HepG2 (cell line): ENCODE data around the gene NACC2. TPM values are rescaled to one million over a fixed set of nuclear protein-coding genes. Genes with fewer than 3 reads are reported as not detected.

Experiments
- HOXA3 ChIP-seq: sonication (generic); formaldehyde crosslinking; IDR thresholded peaks from 2 replicates; pipeline ENCODE4 v1.5.0; 2020; ENCODE audit warnings: missing genetic modification reagents
- KMT2B ChIP-seq: IDR thresholded peaks from 2 replicates; pipeline ENCODE4 v1.6.1; 2016; ENCODE audit warnings: missing genetic modification reagents, missing compliant biosample characterization
- SAP130 ChIP-seq: IDR thresholded peaks from 2 replicates; pipeline ENCODE4 v1.6.1; 2016; ENCODE audit warnings: low read depth
- SRY ChIP-seq: sonication (generic); formaldehyde crosslinking; IDR thresholded peaks from 2 replicates; pipeline ENCODE4 v1.8.0; 2022; ENCODE audit warnings: mild to moderate bottlenecking, missing genetic modification reagents
- THRA ChIP-seq: sonication (generic); formaldehyde crosslinking; IDR thresholded peaks from 2 replicates; pipeline ENCODE4 v1.4.0; 2020; ENCODE audit warnings: missing genetic modification reagents, borderline replicate concordance
- ZBTB2 ChIP-seq: sonication (generic); formaldehyde crosslinking; IDR thresholded peaks from 2 replicates; pipeline ENCODE4 v1.8.0; 2022; ENCODE audit warnings: low read depth, missing genetic modification reagents
- ZBTB33 ChIP-seq: sonication (generic); formaldehyde crosslinking; IDR thresholded peaks from 2 replicates; pipeline ENCODE4 v1.4.0; 2020; ENCODE audit warnings: missing genetic modification reagents
- ZFP90 ChIP-seq: sonication (generic); formaldehyde crosslinking; IDR thresholded peaks from 2 replicates; pipeline ENCODE4 v1.8.0; 2022; ENCODE audit warnings: missing genetic modification reagents, mild to moderate bottlenecking, inconsistent platforms, borderline replicate concordance
- ZNF543 ChIP-seq: sonication (generic); formaldehyde crosslinking; IDR thresholded peaks from 2 replicates; pipeline ENCODE4 v1.4.0; 2020; ENCODE audit warnings: mild to moderate bottlenecking, missing genetic modification reagents
- ZNF558 ChIP-seq: sonication (generic); formaldehyde crosslinking; IDR thresholded peaks from 2 replicates; pipeline ENCODE4 v1.9.0; 2022; ENCODE audit warnings: mild to moderate bottlenecking, missing genetic modification reagents, borderline replicate concordance
- ZNF577 ChIP-seq: sonication (generic); formaldehyde crosslinking; IDR thresholded peaks from 2 replicates; pipeline ENCODE4 v1.4.0; 2020; ENCODE audit warnings: mild to moderate bottlenecking, low read depth, missing genetic modification reagents, borderline replicate concordance
- ZNF883 ChIP-seq: sonication (generic); formaldehyde crosslinking; IDR thresholded peaks from 2 replicates; pipeline ENCODE4 v1.5.1; 2020; ENCODE audit warnings: mild to moderate bottlenecking, missing genetic modification reagents; ENCODE audit errors: not compliant biosample characterization
- polyA plus RNA-seq, 8 experiments: library from polyadenylated mRNA; depleted of rRNA in 3 of 8; stranded (reverse) in 7 of 8; unstranded in 1 of 8; fragments of >200 nt; fragmentation: Illumina TruSeq in 4 of 8; extraction: Trizol in 4 of 8; gene quantifications; 2 replicates each; pipeline versions ENCODE4 v1.2.1 to v1.2.3, GENCODE V29; 2011 to 2016; ENCODE audit warnings: low read depth in 4 of 8, missing spikeins in 1 of 8, mixed read lengths in 1 of 8; ENCODE audit not compliant: insufficient read depth in 1 of 8
- total RNA-seq, 5 experiments: library from RNA; depleted of rRNA; stranded (reverse); fragments of >200 nt; fragmentation: Illumina TruSeq; extraction: Trizol; gene quantifications; 2 replicates each; pipeline ENCODE4 v1.2.3, GENCODE V29; 2016; ENCODE audit warnings: low read depth in 1 of 5
- TF ChIP-seq, protein P1 (sequence below): sonication (generic); formaldehyde crosslinking; IDR thresholded peaks from 2 replicates; pipeline ENCODE4 v1.4.0; 2020; ENCODE audit warnings: mild to moderate bottlenecking, missing genetic modification reagents
- TF ChIP-seq, protein P2 (sequence below): sonication (generic); formaldehyde crosslinking; IDR thresholded peaks from 2 replicates; pipeline ENCODE4 v1.4.0; 2020; ENCODE audit warnings: mild to moderate bottlenecking, missing genetic modification reagents
- TF ChIP-seq, protein P3 (sequence below): sonication (generic); formaldehyde crosslinking; IDR thresholded peaks from 2 replicates; pipeline ENCODE4 v1.4.0; 2020; ENCODE audit warnings: missing genetic modification reagents

Gene NACC2
- total and polyA plus RNA-seq, 2 of the 13 experiments (the other 11 are each of a cell fraction or from before 2014, with no cell fraction given): 5.9 to 12.3 TPM

- 0 out of 2 replicates have a peak, but pooled peaks have one; percentile 33 for TF ChIP-seq ZFP90
- TF ChIP-seq ZNF883 (CRISPR knock-in tag): peak; percentile 56
- no peak for TF ChIP-seq ZNF577 (CRISPR knock-in tag)
- TF ChIP-seq KMT2B (CRISPR knock-in tag): 0 out of 2 replicates have a peak, but pooled peaks have one; percentile 23
- peak; percentile 50; the same call in 1 of the 2 replicates for TF ChIP-seq THRA (CRISPR knock-in tag)
- TF ChIP-seq HOXA3: peak; percentile 22; the same call in 1 of the 2 replicates
- TF ChIP-seq ZBTB2 (CRISPR knock-in tag): no peak
- TF ChIP-seq SRY: 0 out of 2 replicates have a peak, but pooled peaks have one; percentile 45
- peak; percentile 45; the same call in 1 of the 2 replicates for TF ChIP-seq ZBTB33
- TF ChIP-seq, protein P1, sequence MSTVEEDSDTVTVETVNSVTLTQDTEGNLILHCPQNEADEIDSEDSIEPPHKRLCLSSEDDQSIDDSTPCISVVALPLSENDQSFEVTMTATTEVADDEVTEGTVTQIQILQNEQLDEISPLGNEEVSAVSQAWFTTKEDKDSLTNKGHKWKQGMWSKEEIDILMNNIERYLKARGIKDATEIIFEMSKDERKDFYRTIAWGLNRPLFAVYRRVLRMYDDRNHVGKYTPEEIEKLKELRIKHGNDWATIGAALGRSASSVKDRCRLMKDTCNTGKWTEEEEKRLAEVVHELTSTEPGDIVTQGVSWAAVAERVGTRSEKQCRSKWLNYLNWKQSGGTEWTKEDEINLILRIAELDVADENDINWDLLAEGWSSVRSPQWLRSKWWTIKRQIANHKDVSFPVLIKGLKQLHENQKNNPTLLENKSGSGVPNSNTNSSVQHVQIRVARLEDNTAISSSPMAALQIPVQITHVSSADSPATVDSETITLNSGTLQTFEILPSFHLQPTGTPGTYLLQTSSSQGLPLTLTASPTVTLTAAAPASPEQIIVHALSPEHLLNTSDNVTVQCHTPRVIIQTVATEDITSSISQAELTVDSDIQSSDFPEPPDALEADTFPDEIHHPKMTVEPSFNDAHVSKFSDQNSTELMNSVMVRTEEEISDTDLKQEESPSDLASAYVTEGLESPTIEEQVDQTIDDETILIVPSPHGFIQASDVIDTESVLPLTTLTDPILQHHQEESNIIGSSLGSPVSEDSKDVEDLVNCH (CRISPR knock-in tag): no peak
- 0 out of 2 replicates have a peak, but pooled peaks have one; percentile 48 for TF ChIP-seq ZNF558 (CRISPR knock-in tag)
- TF ChIP-seq, protein P2, sequence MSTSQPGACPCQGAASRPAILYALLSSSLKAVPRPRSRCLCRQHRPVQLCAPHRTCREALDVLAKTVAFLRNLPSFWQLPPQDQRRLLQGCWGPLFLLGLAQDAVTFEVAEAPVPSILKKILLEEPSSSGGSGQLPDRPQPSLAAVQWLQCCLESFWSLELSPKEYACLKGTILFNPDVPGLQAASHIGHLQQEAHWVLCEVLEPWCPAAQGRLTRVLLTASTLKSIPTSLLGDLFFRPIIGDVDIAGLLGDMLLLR (CRISPR knock-in tag): 0 out of 2 replicates have a peak, but pooled peaks have one; percentile 54
- 0 out of 2 replicates have a peak, but pooled peaks have one; percentile 76 for TF ChIP-seq ZNF543 (CRISPR knock-in tag)
- TF ChIP-seq SAP130: peak; percentile 33; the same call in 1 of the 2 replicates
- TF ChIP-seq, protein P3, sequence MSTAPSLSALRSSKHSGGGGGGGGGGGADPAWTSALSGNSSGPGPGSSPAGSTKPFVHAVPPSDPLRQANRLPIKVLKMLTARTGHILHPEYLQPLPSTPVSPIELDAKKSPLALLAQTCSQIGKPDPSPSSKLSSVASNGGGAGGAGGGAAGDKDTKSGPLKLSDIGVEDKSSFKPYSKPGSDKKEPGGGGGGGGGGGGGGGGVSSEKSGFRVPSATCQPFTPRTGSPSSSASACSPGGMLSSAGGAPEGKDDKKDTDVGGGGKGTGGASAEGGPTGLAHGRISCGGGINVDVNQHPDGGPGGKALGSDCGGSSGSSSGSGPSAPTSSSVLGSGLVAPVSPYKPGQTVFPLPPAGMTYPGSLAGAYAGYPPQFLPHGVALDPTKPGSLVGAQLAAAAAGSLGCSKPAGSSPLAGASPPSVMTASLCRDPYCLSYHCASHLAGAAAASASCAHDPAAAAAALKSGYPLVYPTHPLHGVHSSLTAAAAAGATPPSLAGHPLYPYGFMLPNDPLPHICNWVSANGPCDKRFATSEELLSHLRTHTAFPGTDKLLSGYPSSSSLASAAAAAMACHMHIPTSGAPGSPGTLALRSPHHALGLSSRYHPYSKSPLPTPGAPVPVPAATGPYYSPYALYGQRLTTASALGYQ: no peak
Measured at GRCh38 chr9:136122425-136123383, 27.6 kb upstream of the NACC2 start (continued).
